HG03066 (cell line): ENCODE results near the gene EDARADD.
"Not testable (repeated sequence)": the region's sequence is repeated elsewhere in the genome, so short reads cannot be mapped to it uniquely, and the experiment has no call there.

ENCODE experiments used
- ATAC-seq: cut with Tn5 transposase; IDR thresholded peaks from one replicate; pipeline ENCODE4 v1.9.1; 2021; ENCODE audit warnings: low read depth; ENCODE audit not compliant: unreplicated experiment

EDARADD gene

DNA sequence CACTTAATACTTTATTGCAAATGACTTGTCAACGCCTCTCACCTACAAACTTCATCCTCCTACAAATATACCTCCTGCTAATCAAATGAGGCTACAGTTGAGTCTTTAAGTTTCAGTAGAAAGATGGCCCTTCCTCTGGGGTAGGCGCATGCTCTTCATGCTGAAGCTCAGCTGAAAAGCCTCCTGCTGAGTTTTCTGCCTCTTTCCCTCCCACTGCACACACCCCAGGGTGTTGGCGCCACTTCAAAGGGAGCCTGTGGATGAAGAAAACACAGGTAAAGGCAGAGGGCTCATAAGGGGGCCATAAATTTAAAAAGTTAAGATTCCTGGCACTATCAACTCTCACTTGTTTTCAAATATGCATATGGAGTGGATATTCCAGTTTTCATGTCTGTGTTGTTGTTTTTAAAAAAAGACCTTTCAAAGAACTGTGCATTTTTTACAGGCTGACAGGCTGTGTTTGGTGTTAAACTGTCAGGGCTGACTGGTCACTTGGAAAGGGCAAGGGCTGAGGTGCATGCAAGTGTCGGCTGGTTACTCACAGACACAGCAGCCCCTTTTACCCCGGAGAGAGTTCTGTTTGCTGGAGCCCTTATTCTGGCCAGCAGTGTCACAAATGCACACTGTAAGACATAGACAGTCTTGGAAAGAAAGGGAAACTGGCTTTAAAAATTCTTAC lies 86.8 kb downstream of the EDARADD start:
- no peak for ATAC-seq

- ATAC-seq: no peak
These were observed 90.4 kb downstream of the EDARADD start for GRCh38 chr1:236484310-236484971.

DNA sequence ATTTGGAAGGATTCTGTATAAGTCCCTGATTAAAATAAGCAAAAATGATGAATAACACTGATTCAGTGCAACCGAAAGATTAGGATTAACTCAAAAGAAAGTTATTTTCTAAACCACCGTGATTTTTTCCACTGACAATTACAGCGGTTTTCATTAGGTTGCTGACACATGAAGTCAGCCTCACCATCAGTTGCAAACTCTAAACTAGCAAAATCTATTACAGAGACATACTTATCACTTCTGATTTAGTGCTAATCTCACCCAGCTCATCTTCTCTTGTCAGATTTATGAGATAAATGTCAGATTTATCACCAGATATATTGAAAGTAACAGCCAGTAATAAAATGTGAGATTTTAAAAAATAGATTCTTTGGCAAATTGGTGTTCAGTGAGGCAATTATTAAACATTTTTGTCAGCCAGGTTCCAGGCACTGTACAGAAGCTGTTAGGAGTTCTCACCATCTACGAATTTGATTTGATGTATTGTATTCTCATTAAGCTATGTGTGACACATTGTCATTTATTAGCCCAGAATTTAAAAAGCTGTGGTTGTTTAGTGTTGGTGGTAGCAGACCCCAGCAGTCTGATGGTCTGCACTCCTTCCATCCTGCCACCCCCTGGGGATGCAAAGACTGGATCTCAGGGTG lies 92.4 kb downstream of the EDARADD start:
- ATAC-seq: no peak

GRCh38 chr1:236489161-236489560 lies 95.1 kb downstream of the EDARADD start:
- not testable (repeated sequence) for ATAC-seq

GRCh38 chr1:236489710-236490377 lies 95.8 kb downstream of the EDARADD start:
- ATAC-seq: peak; percentile 51

DNA sequence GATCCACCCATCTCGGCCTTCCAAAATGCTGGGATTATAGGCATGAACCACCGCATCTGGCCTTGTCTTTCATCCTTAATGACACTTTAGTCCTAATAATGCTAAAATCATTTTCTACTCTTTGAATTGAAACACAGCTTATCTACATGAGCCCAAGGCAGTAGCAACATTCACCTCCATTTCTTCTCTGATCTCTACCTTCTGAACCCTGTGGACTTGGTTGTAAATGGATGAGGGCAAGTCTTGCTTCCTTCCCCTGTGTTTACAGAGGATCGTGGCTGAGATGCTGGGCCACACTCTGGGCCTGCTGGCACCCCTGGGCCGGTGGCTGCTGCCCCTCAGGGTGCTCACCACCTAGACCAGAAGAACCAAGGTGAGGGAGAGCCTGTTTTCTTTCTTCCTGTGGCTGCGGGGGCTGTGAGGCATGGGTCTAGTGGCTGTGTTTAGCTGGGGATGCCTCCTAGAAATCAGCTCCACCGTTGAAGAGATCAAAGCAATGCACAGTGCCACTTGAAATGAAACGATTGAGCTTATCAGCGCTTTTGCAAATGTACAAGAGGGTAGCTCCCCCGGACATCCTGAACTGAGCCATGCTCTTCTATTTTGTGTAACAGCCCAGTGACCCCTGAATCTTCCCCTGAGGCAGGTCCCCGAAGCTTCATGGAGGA lies 97.5 kb downstream of the EDARADD start:
- no peak for ATAC-seq

DNA sequence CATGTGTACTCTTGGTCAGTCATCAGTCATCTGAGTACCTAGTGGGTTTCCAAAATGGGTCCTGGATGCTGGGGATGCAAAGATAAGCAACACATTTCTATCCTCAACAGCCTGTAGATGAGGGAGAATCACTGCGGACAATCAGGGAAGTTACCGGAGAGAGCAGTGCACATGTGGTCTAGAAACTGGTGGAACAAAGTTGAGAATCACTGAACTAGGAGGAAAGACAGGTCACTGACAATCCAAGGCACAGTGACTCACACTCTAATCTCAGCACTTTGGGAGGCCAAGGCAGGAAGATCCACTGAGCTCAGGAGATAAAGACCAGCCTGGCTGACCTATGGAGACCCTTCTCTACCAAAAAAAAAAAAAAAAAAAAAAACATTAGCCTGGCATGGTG lies 98.3 kb downstream of the EDARADD start:
- ATAC-seq: no peak

- no peak for ATAC-seq
These were observed 100.0 kb downstream of the EDARADD start for GRCh38 chr1:236494082-236494481.

- ATAC-seq: no peak
These were observed 100.7 kb downstream of the EDARADD start for GRCh38 chr1:236494586-236495466.

DNA sequence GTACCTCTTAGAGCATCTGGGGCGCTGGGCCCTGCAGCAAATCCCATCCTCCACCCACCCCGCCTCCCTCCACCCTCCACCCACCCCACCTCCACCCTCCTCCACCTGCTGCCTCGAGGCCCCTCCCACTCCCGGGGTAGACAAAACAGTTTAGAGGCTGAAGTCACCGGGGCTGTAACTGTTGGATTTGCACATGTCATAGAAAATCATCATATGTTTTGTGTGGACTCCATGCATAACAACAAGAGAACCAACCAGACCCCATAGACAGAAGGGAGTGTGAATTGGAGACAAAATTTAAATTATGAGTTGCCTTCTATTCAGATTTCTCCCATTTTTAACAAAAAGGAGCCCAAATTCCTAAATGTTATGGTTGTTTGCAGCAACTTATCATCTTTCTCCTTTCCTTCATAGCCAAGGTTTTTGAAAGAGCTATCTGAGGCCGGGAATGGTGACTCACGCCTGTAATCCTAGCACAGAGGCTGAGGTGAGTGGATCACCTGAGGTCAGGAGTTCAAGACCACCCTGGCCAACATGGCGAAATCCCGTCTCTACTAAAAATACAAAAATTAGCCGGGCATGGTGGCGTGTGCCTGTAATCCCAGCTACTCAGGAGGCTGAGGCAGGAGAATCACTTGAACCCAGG lies 101.5 kb downstream of the EDARADD start:
- no peak for ATAC-seq

DNA sequence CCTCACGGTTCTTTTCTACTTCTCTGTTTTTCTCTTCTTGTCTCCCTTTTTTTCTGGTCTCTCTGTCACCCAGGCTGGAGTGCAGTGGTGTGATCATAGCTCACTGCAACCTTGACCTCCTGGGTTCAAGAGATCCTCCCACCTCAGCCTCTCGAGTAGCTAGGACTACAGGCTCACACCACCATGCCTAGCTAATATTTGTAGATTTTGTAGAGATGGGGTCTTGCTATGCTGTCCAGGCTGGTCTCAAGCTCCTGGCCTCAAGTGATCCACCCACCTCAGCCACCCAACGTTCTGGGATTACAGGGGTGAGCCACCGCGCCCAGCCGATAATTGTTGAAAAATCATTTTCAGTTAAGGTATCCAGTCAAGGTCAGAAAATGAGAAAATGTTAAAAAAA lies 103.8 kb downstream of the EDARADD start:
- ATAC-seq: no peak

GRCh38 chr1:236501093-236501492 lies 107.0 kb downstream of the EDARADD start:
- ATAC-seq: no peak

DNA sequence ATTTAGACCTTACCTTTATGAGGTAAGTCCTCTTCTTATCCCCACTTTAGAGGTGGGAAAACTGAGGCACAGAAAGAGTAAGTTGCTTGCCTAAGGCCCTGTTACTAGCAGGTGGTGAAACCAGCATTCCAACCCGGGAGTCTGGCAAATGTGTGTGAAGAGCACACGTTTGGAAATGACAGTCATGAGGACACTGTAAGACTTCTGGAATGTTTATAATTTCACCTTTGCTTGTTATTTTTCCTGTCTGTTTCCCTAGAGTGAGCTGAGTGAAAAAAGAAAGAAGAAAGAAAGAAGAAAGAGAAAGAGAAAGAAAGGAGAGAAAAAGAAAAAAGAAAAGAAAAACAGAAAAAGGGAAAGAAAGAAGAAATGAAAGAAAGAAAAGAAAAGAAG lies 108.5 kb downstream of the EDARADD start:
- ATAC-seq: no peak

DNA sequence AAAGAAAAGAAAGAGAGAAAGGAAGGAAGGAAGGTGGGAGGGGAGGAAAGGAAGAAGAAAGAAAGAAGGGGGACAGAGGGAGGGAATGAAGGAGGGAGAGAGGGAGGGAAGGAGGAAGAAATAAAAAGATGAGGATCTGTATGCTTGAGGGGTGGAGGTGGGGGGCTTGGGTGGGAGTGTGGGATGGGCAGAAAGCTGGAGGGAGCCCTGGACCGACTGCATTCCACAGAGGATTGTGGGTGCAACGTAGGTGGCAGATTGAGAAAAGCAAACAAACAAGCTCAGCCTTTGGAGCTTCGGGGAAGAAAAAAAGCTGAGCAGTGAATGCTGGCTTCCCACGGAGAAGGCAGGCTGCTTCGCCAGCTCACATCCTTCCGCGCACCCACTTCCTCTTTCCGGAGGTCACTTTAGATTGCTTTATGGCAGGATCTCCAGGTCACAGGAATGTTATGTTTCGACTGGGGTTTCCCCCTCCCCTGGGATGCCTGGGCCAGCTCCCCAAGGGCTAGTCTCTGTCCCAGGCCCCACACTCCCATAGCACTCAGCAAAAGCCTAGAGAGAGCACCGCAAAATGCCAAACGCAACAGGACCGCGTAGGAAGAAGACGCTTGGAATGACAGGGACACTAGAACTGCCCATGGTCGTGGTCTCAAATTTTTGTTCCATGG lies 109.0 kb downstream of the EDARADD start:
- ATAC-seq: no peak

GRCh38 chr1:236504338-236504737 lies 110.3 kb downstream of the EDARADD start:
- ATAC-seq: not testable (repeated sequence)

- no peak for ATAC-seq
These were observed 113.1 kb downstream of the EDARADD start for GRCh38 chr1:236507022-236507700.

DNA sequence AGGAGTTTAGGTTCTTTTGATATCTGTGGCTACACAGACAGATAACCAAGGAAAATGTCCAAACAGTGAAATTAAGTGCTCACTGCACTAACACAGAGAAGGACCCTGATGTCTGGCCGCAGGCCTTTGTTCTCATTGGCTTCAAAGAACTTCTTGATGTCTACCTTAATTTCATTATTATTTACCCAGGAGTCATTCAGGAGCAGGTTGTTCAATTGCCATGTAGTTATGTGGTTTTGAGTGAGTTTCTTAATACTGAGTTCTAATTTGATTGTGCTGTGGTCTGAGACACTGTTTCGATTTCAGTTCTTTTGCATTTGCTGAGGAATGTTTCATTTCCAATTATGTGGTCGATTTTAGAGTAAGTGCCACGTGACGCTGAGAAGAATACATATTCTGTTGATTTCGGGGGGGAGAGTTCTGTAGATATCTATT lies 114.5 kb downstream of the EDARADD start:
- ATAC-seq: peak; percentile 57

DNA sequence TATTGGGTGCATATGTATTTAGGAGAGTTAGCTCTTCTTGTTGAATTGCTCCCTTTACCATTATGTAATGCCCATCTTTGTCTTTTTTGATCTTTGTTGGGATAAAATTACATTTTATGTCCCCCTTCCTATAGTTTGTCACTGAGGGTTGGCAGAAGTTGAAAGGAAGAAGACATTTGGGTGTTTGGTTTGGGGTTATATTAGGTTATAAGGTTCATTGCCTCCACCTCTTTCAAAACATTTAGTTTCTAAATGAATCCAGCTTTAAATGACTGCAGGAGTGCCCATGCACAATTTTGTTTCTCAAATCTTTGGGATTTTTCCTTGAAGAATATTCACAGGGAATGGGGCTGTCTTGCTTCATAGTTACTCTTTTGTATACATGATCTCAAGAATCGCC lies 115.1 kb downstream of the EDARADD start:
- no peak for ATAC-seq
